HG03064 (cell line): ENCODE data around the gene SIX5.
A peak's percentile ranks its signal among the peaks of the same experiment; 100 is the strongest.
"Not testable (repeated sequence)": the region's sequence is repeated elsewhere in the genome, so short reads cannot be mapped to it uniquely, and the experiment has no call there.

Experiments
- ATAC-seq: cut with Tn5 transposase; IDR thresholded peaks from one replicate; pipeline ENCODE4 v1.9.1; 2021; ENCODE audit warnings: low read depth; ENCODE audit not compliant: unreplicated experiment

The SIX5 gene

DNA sequence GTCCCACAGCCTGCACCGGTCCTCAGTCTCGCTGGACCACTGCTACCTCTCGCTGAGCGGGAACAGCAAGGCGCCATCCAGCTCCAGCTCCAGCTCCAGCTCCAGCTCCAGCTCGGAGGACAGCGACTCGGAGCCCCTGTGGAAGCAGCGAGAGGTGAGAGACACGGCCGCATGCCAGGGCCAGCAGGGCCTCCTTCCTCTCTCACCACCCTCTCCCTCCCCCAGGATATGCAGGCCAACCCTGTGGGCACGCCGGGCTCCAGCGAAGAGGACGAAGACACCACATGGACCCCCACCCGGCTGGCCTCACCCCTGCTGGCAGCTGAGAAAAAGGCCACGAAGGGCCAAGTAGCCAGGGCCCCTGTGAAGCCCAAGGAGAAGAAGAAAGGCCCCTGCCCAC, 7.3 kb downstream of the SIX5 start:
- ATAC-seq, result no peak

DNA sequence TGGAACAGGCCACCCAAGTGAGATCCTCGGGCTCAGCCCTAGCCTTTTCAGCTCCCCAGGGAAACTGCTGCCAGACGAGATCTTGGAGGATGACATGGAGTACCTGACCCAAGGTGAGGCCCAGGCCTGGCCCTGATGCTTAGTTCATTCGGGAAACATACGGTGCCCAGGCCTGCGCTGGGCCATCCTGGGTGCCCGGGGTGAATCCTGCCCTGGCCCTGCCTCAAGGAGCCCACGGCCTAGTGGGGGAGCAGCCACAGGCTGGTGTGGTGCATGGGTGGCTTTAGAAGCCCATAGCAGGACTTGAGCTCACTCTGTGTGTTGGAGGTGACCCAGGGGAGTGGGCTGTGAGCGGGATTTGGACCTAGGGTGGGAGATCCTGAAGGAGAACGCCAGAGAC, 10.1 kb downstream of the SIX5 start:
- ATAC-seq, result no peak

DNA sequence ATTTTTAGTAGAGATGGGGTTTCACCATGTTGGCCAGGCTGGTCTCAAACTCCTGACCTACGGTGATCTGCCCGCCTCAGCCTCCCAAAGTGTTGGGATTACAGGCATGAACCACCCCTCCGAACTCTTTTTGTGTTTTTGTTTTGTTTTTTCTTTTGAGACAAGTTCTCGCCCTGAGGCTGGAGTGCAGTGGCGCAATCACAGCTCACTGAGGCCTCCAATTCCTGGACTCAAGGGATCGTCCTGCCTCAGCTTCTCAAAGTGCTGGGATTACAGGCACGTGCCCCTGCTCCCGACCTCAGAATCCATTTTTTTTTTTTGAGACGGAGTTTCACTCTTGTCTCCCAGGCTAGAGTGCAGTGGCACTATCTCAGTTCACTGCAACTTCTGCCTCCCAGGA, 11.4 kb downstream of the SIX5 start:
- no peak for ATAC-seq

DNA sequence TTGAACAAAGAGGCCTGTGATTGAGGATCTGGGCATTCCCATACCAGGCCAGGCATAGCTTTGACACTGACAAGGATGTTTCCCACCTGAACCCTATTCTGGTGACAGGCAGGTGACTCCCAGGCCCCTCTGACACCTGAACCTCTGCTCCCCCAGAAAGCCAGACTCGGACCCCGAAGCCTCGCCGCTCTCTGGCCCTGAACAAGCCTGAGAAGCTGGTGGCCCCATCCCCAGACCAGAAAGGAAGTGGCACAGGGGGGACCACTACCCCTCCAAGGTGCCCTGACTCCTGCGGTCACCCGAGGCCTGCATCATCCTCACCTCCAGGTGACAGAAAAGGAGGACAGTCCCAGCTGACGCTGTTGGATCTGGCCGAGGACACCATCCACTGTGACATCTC, 14.7 kb downstream of the SIX5 start:
- ATAC-seq, result no peak

DNA sequence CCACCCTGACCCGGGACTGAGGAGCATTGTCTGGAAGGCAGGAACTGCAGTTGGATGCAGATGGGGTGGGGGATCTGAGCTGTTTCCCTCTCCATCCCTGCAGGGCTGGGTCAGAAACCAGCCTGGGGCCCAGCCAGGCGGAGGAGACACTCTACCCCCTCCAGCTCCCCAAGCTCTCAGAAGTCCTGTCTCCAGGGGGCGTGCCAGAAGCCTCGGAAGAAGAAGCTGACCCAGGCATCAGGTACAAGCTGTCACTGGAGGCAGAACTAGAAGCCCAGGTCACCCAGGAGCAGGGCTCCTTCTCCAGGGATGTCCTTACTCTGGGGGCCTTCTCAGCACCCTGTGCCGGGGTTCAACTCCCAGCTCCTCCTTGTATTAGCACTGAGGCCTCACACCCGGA, 15.5 kb downstream of the SIX5 start:
- no peak for ATAC-seq

DNA sequence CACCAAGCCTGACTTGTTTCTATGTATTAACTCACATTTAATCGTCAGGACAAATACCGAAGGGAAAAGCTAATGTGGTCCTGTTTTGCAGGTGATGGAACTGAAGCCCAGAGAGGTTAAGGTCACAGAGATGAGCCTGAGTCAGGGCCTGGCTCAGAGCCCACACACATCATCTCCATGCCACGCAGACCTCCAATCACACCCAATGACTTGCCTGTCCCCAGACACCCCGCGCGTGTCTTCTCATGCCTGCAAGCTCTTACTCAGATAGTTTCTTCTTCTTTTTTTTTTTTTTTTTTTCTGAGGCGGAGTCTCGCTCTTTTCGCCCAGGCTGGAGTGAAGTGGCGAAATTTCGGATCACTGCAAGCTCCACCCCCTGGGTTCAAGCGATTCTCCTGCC, 16.4 kb downstream of the SIX5 start:
- no peak for ATAC-seq

DNA sequence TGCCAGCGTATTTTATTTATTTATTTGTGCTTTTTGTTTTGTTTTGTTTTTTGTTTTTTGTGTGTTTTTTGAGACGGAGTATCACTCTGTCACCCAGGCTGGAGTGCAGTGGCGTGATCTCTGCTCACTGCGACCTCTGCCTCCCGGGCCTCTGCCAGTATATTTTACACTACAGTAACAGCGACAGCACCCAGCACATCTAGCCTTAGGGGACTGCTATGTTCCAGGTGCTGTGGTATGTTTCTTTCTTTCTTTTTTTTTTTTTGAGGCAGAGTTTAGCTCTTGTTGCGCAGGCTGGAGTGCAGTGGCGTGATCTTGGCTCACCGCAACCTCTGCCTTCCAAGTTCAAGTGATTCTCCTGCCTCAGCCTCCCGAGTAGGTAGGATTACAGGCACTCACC, 17.6 kb downstream of the SIX5 start:
- not testable (repeated sequence) for ATAC-seq

DNA sequence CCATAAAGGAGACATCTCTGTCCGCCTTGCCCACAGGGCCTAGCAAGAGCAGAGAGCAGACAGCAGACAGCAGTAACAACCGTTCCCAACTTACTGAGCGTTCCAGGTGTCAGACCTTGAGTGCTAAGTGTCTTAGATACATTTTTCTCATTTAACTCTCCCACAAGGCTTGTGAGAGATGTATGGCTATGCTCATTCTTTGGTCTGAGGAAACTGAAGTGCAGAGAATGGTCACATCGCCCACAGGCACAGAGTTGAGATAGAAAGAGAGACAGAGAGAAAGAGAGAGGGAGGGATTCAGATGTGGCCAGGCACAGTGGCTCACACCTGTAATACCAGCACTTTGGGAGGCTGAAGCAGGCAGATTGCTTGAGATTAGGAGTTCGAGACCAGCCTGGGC, 21.5 kb downstream of the SIX5 start:
- no peak for ATAC-seq

DNA sequence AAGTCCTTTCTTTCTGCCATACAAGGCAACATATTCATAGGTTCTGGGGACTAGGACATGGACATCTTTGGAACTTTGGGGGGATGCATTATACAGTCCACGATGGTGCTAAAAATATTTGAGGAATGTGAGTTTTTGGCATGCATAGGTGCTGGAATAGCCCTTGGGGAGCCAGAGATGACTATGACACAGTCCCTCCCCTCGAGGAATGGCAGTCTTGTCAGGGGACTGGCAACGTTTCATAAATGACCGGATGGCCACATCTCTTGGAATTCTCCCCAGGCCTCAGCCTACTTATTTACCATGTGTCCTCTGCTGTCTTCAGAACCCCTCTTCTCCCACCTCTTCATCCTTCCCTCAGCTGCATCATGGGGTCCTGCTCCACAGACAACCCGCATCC, 22.2 kb downstream of the SIX5 start:
- no peak for ATAC-seq

DNA sequence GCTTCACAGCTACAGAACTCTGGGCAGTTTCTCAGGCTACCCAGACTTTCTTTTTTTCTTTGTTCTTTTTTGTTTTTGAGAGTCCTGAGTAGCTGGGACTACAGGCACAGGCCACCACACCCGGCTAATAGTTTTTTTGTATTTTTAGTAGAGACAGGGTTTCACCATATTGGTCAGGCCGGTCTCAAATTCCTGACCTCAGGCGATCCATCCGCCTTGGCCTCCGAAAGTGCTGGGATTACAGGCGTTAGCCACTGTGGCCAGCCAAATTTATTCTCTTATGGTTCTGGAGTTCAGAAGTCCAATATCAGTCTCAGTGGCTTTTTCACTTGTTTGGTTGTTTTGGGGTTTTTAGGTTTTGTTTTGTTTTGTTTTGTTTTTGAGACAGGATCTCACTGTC, 23.4 kb downstream of the SIX5 start:
- no peak for ATAC-seq

DNA sequence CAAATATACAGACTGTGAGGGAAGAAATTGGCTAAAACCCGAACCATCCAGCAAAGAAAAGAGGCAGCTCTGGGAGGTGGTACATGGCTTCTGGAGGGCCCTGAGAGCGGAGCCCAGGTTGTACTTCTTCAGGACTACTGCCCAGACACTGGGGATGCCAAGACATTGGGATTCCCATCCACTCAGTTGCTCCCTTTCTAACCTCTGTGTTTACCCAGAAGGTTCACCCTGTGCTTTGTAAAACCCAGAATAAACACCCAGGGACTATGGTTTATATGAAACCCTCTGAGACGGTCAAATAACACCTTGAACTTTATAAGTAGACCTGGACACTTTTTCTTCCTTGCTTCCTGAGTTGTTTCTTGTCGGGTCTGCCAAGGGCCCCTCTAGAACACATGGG, 26.1 kb downstream of the SIX5 start:
- no peak for ATAC-seq

DNA sequence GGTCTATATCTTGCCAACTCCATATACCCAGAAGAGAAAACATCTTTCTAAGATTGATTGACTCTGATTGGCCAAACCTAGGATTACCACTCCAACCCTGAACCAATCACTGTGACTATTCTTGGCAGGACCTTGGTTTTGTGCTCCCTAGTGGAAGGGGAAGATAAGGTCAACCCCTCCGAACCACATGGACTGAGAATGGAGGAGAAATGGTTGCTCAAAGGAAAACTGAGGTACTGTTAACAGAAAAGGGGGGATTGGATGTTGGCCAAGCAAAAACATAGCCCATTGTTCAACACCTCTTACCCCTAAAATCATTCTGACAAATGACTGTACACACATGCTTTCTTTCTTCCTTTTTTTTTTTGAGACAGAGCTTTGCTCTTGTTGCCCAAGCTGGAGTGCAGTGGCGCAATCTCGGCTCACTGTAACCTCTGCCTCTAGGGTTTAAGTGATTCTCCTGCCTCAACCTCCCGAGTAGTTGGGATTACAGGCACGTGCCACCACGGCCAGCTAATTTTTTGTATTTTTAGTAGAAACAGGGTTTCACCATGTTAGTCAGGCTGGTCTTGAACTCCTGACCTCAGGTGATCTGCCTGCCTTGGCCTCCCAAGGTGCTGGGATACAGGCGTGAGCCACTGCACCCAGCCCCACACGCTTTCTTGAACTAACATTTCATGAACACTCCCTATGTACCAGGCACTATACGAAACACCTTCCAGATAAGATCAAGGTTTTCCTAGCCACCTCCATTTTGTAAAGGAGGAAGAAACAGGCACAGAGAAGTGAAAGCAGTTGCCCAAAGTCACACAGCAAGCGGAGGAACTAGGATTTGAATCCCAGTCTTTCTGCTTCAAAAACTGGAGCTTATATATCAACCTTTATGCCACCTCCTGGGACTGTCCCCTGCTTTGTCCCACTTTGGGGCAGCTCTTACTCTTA, 29.3 kb downstream of the SIX5 start:
- ATAC-seq, result no peak

DNA sequence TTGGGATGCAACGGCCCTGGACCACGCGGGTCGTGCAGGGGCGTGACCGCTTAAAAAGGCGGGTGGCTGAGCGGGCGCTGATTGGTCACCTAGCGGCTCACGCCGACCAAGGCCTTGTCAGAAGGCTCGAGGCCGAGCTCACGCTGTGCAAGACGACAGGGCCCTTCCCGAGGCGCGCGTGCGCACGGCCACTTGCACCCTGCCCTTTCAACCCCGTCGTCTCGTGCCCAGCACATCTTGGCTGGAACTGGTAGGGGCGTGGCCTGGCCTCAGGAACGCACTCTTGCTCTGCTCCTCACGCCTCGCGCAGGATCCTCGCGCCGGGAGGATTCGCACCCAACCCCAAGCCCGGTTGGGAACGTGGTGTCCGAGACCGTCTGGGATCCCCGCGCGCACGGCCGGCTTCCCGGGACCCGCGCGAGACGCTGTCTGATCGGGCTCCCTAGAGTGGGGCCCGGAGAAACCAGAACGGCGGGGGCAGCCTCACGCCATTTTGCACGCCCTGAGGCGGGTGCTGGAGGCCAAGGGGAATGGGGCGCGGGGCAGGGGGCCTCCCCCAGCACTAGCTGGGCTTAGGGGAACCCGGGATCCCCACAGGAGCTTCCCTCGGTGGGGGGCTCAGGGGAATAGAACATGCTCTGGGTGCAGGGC, 35.8 kb downstream of the SIX5 start, which contains the start of gene MEIOSIN:
Gene MEIOSIN (plus strand): TSS at position 280 of the 651 bp plus-strand sequence. CDS start 1,938 bp downstream, outside the sequence.
- no peak for ATAC-seq

DNA sequence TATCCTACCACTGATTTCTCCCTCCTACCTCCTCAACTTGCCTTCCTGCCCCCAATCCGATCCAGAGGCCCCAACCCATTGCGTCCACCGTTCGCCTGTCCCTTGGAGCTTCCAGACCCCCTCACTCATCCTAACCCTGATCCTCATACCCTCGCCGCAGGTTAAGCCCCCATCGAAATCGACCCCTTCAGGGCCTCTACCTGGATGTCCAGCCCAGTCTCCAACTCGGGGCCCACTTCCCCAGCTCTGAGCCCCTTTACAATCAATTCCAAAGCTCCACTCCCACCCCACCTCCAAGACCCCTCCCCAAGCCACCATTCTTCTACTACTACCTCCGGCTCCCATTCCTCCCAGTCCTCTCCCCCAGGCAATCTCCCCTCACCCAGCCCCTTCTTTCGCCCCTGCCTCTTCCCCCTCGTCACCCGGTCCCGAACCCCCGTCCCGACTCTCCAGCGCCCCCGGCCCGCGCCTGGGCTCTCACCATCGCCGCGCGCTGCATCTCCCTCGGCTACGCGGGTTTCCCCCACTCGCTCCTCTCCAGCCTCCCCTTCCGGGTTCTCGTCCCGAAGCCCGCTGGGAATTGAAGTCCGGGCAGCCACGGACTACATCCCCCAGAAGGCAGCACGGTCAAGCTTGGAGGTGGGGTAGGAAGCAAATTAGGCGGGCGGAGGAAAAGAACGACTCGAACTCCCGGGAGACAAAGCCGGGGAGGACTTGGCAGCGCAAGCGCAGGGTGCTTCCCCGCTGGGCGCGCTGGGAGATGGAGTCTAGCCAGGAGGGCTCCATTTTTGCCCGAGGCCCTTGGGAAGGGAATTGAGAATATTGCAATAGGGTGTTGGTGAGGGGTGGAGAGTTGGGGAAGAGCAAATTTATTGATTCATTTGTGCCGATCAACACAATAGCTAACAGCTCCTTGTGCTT, 38.4 kb downstream of the SIX5 start, which contains the start of gene FBXO46:
Gene FBXO46 (minus strand): TSS at position 529 of the 921 bp plus-strand sequence. CDS start 17,401 bp downstream, outside the sequence.
- peak; percentile 83 for ATAC-seq

DNA sequence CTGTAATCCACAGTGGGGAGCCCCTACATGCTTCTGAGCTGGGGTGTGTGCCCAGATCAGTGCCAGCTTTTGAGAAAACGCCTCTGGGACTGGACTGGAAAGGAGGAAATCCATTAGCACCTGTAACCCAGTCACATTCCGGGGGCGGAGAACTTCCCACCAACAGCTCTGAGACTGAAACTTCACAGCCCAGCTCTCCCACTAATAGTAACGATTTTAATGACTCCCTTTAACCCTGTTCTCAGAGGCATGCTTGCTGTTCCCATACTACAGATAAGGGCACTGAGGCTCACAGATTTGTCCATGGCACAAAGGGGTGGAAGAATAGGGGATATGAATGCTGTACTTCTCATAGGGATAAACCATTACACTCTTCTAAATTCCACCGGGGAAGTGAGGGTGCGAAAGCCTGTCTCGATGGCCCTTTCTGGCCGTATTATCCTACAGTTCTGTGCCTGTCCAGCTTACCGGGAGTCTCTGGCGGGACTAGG, 39.2 kb downstream of the SIX5 start:
- no peak for ATAC-seq

DNA sequence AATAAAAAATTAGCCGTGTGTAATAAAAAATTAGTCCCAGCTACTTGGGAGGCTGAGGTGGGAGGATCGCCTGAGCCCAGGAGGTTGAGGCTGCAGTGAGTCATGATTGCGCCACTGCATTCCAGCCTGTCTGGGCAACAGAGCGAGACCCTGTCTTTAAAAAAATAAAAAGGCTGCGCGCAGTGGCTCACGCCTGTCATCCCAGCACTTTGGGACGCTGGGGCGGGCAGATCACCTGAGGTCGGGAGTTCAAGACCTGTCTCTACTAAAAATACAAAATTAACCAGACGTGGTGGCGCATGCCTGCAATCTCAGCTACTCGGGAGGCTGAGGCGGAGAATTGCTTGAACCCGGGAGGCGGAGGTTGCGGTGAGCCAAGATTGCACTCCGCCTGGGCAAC, 40.4 kb downstream of the SIX5 start:
- ATAC-seq, result not testable (repeated sequence)

DNA sequence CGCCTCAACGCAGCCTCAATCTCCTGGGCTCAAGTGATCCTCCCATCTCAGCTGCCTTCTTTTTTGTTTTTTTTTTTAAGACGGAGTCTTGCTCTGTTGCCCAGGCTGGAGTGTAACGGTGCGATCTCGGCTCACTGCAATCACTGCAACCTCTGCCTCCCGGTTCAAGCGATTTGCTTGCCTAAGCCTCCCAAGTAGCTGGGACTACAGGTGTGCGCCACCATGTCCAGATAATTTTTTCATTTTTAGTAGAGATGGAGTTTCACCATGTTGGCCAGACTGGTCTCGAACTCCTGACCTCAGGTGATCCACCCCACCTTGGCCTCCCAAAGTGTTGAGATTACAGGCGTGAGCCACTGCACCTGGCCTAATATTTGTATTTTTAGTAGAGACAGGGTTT, 49.0 kb downstream of the SIX5 start:
- ATAC-seq, result not testable (repeated sequence)

DNA sequence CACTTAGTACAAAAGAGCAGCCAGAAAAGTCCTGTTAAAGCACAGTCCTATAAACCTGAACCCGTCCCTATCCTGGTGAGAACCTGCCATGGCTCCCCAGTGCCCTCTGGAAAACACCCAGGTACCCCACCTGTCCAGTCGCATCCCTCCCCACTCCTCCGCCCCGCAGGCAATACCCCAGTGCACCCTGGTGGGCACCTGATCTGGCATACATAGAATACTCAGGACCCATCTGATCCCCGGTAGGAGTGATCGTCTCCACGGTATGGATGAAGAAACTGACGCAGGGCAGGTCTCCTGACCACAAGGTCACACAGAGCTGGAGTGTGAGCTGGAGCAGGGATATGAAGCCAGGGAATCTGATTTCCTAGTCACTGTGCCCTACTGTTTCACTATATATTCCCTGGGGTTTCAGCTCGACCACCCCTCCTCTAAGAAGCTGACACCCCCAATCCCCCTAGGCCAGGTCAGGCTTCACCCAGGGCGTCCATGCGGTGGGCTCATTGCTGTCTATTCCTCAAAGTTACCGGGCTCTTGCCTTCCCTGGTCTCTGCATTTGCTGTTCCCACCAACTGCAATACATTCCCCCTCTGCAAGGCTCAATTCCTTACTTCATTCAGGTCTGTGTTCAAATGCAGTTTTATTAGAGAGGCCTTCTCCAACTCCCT, 50.9 kb downstream of the SIX5 start:
- ATAC-seq, result no peak

DNA sequence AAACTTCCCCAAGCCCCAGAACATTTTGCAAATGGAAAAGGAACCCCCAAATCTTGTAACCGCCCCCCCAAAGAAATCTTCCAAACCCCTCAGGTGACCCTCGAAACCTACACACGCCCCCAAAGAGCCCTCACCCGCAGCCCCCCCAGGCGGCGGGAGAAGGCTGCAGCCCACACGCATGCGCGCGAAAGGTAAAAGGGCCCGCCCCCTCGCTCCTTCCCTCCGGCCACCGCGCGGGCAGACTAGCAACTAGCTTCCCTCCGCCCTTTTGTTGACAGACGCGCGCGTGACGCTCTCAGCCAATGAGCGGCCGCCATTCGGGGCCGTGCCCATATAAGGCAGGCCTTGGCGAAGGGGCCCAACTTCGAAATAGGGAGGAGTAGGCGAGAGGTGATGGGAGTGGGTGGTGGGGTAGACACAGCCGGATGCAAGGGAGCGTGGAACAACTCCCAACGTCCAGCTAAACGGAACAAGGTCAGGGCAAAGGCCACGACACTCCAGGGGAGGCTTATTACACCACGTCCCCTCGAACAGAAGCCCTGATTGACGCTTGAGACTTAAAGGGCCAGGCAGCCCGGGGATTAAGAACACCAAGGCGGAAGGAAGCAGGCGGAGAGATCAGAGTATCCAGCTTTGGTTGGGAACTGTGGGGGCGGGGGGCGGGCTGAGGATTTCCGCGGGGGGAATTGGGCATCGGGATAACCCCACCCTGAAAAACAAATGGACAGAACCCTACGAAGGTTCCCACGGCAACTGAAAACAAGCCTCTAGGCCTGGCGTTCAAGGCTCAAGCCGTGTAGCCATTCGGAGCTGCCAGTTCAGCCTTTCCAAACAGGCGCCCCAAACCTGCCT, 51.7 kb downstream of the SIX5 start:
- peak; percentile 75 for ATAC-seq
